Naive thymus-derived CD4-positive, alpha-beta T cell (primary cell): ENCODE data around the gene OSCP1. TPM values are rescaled to one million over a fixed set of nuclear protein-coding genes. Genes with fewer than 3 reads are reported as not detected.

Source experiments
- ATAC-seq: fragments of 150-1000 bp; cut with Tn5 transposase; 2 replicates; pipeline ENCODE4 v1.10.0; 2021; ENCODE audit warnings: mild to moderate bottlenecking, moderate library complexity
- CTCF ChIA-PET: fragments of 350-600 bp; sonication (Branson Sonifier 250); formaldehyde crosslinking; loops from one replicate; lab custom pipeline; 2021; ENCODE audit warnings: antibody characterized with exemption; lab: Charles Lee
- POLR2A ChIA-PET: fragments of 350-600 bp; sonication (Branson Sonifier 250); formaldehyde crosslinking; loops from one replicate; lab custom pipeline; 2021; ENCODE audit warnings: antibody characterized with exemption, inconsistent platforms; lab: Charles Lee
- DNase-seq, 9 donors: peaks; one replicate each; pipeline versions ENCODE4 v3.0.0 to v3.0.0-alpha.2; 2020 to 2022; ENCODE audit warnings: mixed read lengths in 1 of 9
- H3K27ac ChIP-seq: one replicate; pipeline ENCODE4 v1.7.0; 2013; ENCODE audit warnings: mild to moderate bottlenecking, low read depth, low read length, moderate library complexity
- H3K27me3 ChIP-seq, 2 donors: one replicate each; pipeline ENCODE4 v1.7.0; 2013; ENCODE audit warnings: low read length in 2 of 2, mild to moderate bottlenecking in 2 of 2, moderate library complexity in 2 of 2; ENCODE audit not compliant: control insufficient read depth in 2 of 2, insufficient read depth in 2 of 2
- H3K36me3 ChIP-seq, 3 experiments: 1 replicate in 2 of 3; 2 replicates in 1 of 3; pipeline ENCODE4 v1.7.0; 2013; ENCODE audit warnings: low read length in 3 of 3, mild to moderate bottlenecking in 3 of 3, moderate library complexity in 1 of 3; ENCODE audit not compliant: insufficient read depth in 3 of 3, control insufficient read depth in 2 of 3
- H3K4me1 ChIP-seq, 2 donors: one replicate each; pipeline ENCODE4 v1.7.0; 2013; ENCODE audit warnings: low read length in 2 of 2, mild to moderate bottlenecking in 2 of 2, moderate library complexity in 1 of 2; ENCODE audit not compliant: control insufficient read depth in 2 of 2, insufficient read depth in 2 of 2
- H3K4me3 ChIP-seq: 2 replicates; pipeline ENCODE4 v1.7.0; 2013; ENCODE audit warnings: mild to moderate bottlenecking, low read length
- H3K9me3 ChIP-seq, 3 experiments: 1 replicate in 2 of 3; 2 replicates in 1 of 3; pipeline ENCODE4 v1.7.0; 2013; ENCODE audit warnings: low read length in 3 of 3; ENCODE audit not compliant: control insufficient read depth in 2 of 3
- H3K27ac Mint-ChIP-seq, 9 donors: one replicate each; pipeline ENCODE4 v1.8.0; 2020 to 2022; ENCODE audit warnings: mixed read lengths in 9 of 9, mild to moderate bottlenecking in 8 of 9, moderate library complexity in 5 of 9, inconsistent platforms in 2 of 9
- H3K27me3 Mint-ChIP-seq, 5 donors: one replicate each; pipeline ENCODE4 v1.8.0; 2021 to 2022; ENCODE audit warnings: mixed read lengths in 5 of 5, mild to moderate bottlenecking in 1 of 5
- H3K36me3 Mint-ChIP-seq, 5 donors: one replicate each; pipeline ENCODE4 v1.8.0; 2020 to 2022; ENCODE audit warnings: mixed read lengths in 5 of 5, mild to moderate bottlenecking in 3 of 5, inconsistent platforms in 1 of 5
- H3K4me1 Mint-ChIP-seq, 7 donors: one replicate each; pipeline ENCODE4 v1.8.0; 2020 to 2022; ENCODE audit warnings: mixed read lengths in 7 of 7, mild to moderate bottlenecking in 3 of 7, inconsistent platforms in 1 of 7
- H3K4me3 Mint-ChIP-seq, 10 donors: one replicate each; pipeline ENCODE4 v1.8.0; 2020 to 2022; ENCODE audit warnings: mild to moderate bottlenecking in 10 of 10, mixed read lengths in 10 of 10, moderate library complexity in 6 of 10, inconsistent platforms in 2 of 10
- H3K9me3 Mint-ChIP-seq, 11 donors: one replicate each; pipeline ENCODE4 v1.8.0; 2020 to 2022; ENCODE audit warnings: mixed read lengths in 11 of 11, mild to moderate bottlenecking in 4 of 11, inconsistent platforms in 1 of 11, moderate library complexity in 1 of 11
- intact Hi-C, 2 donors: fragments of 100-400 bp; cut with micrococcal nuclease; formaldehyde crosslinking; loops; one replicate each; pipeline ENCODE4 v1.15.1; 2023
- polyA plus RNA-seq, 2 donors: library from polyadenylated mRNA; unstranded; fragments of 300-500 nt; fragmentation: Illumina TruSeq; gene quantifications; one replicate each; pipeline ENCODE4 v1.2.3, GENCODE V29; 2021
- total RNA-seq, 6 experiments: library from RNA in 5 of 6; stranded (reverse) in 5 of 6; gene quantifications; 1 replicate in 5 of 6; 2 replicates in 1 of 6; pipeline ENCODE4 v1.2.3 and lab custom pipeline; 2021 to 2026

The OSCP1 gene
- total and polyA plus RNA-seq, 7 experiments from 2014 or later, result 0.65 to 2.0 (median 1.1) TPM

DNA sequence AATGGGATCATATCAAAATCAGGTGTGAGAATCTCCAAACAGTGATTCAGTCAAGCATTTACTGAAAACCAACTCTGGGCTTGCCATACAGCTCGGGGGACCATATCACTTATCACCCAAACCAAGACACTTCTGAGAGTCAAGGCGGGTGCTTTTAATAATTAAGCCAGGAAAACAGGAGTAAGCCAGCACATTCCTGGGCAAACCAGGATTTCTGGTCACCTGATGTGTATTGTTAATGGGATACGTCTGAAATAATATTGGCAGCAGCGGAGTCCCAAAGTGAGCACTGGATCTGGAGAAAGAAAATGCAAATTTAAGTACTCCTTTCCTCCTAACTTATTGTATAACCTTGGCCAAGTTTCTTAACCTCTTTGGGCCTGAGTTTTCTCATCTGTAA, 17.6 kb downstream of the OSCP1 start:
- Histone ChIP-seq H3K9me3 (no peaks in the 10 kb centered on the region), H3K4me1 (no peaks in the 10 kb centered on the region), H3K36me3 (no peaks in the 10 kb centered on the region), H3K27me3 (no peaks in the 10 kb centered on the region), H3K4me3 (no peak overlapping the region), H3K27ac (no peak overlapping the region)
- Mint-ChIP-seq H3K4me3 (no peak overlapping the region), H3K4me1 (no peaks in the 10 kb centered on the region), H3K36me3 (peaks cover 0 to 6% (median 0%) of the 10 kb centered on the region in 5 donors), H3K9me3 (no peaks in the 10 kb centered on the region), H3K27ac (no peak overlapping the region), H3K27me3 (peaks cover 0 to 5% (median 0%) of the 10 kb centered on the region in 5 donors)
- CTCF ChIA-PET, result no interaction called here
- no peak for DNase-seq
- POLR2A ChIA-PET, result no interaction called here
- intact Hi-C loops, result no loop called here
- no peak for ATAC-seq

GRCh38 chr1:36425791-36426190, 24.5 kb downstream of the OSCP1 start:
- Mint-ChIP-seq H3K27ac (peak overlapping the region in 1 of 9 donors; percentile 28), H3K4me3 (peak overlapping the region in 1 of 10 donors; percentile 2), H3K9me3 (peaks cover 0 to 1% (median 0%) of the 10 kb centered on the region in 11 donors), H3K27me3 (no peaks in the 10 kb centered on the region), H3K36me3 (no peaks in the 10 kb centered on the region), H3K4me1 (peaks cover 5 to 9% (median 8%) of the 10 kb centered on the region in 7 donors)
- Histone ChIP-seq H3K27ac (no peak overlapping the region), H3K4me3 (no peak overlapping the region), H3K36me3 (no peaks in the 10 kb centered on the region), H3K27me3 (no peaks in the 10 kb centered on the region), H3K4me1 (peaks cover 2 to 5% of the 10 kb centered on the region in 2 donors), H3K9me3 (no peaks in the 10 kb centered on the region)
- ChIA-PET CTCF (interaction anchor here (1.0 kb wide), 1 partner anchor 83 kb away, joined by 3 read pairs; no protein-coding TSS in a partner anchor), POLR2A (no interaction called here)
- DNase-seq, result no peak
- no peak for ATAC-seq
- intact Hi-C loops, result no loop called here

GRCh38 chr1:36421649-36422048, 28.6 kb downstream of the OSCP1 start:
- intact Hi-C loops, result loop anchor here (1.0 to 2.0 kb wide), 4 partner anchors 53 to 323 kb away; no protein-coding TSS in a partner anchor
- H3K27ac ChIP-seq, result peak overlapping the region; percentile 65
- DNase-seq (no peak), ATAC-seq (no peak)
- POLR2A ChIA-PET, result interaction anchor here (1.4 kb wide), 1 partner anchor 79 kb away, joined by 3 read pairs; no protein-coding TSS in a partner anchor
- peaks cover 11 to 37% (median 33%) of the 10 kb centered on the region in 7 donors for H3K4me1 Mint-ChIP-seq
- peaks cover 10 to 19% of the 10 kb centered on the region in 2 donors for H3K4me1 ChIP-seq
- no peaks in the 10 kb centered on the region for H3K27me3 ChIP-seq
- H3K27ac Mint-ChIP-seq, result peak overlapping the region in 8 of 9 donors; percentile 86 to 98 (median 94)
- peaks cover 0 to 1% (median 0%) of the 10 kb centered on the region in 11 donors for H3K9me3 Mint-ChIP-seq
- H3K36me3 ChIP-seq, result no peaks in the 10 kb centered on the region
- no peak overlapping the region for H3K4me3 ChIP-seq
- H3K36me3 Mint-ChIP-seq, result no peaks in the 10 kb centered on the region
- peak overlapping the region in 2 of 10 donors; percentile 73 to 85 for H3K4me3 Mint-ChIP-seq
- CTCF ChIA-PET, result interaction anchor here (0.6 to 4.6 kb wide), 7 partner anchors 35 to 231 kb away, joined by 3 to 63 read pairs (median 5); no protein-coding TSS in a partner anchor
- H3K27me3 Mint-ChIP-seq, result no peaks in the 10 kb centered on the region
- H3K9me3 ChIP-seq, result no peaks in the 10 kb centered on the region

- CTCF ChIA-PET, result interaction anchor here (0.8 to 4.6 kb wide), 7 partner anchors 15 to 135 kb away, joined by 3 to 63 read pairs (median 11); no protein-coding TSS in a partner anchor
- peaks cover 0 to 1% (median 0%) of the 10 kb centered on the region in 11 donors for H3K9me3 Mint-ChIP-seq
- POLR2A ChIA-PET, result interaction anchor here (1.4 kb wide), 1 partner anchor 78 kb away, joined by 3 read pairs; no protein-coding TSS in a partner anchor
- peak overlapping the region; percentile 74 to 98 (median 93) for H3K27ac Mint-ChIP-seq
- Histone ChIP-seq H3K9me3 (no peaks in the 10 kb centered on the region), H3K27ac (peak overlapping the region; percentile 65), H3K4me3 (peak overlapping the region; percentile 17), H3K27me3 (no peaks in the 10 kb centered on the region), H3K4me1 (peaks cover 10 to 19% of the 10 kb centered on the region in 2 donors), H3K36me3 (no peaks in the 10 kb centered on the region)
- ATAC-seq (peak; percentile 100), DNase-seq (peak; percentile 80 to 92 (median 89))
- intact Hi-C loops, result loop anchor here (1.0 to 2.0 kb wide), 11 partner anchors 24 to 322 kb away; partner anchors contain the start of genes TRAPPC3 (in 2 of the 2), LSM10 (in 1 of the 2) and SH3D21 (in 1 of the 2)
- no peaks in the 10 kb centered on the region for H3K36me3 Mint-ChIP-seq
- no peaks in the 10 kb centered on the region for H3K27me3 Mint-ChIP-seq
- H3K4me3 Mint-ChIP-seq, result peak overlapping the region; percentile 64 to 85 (median 77)
- peaks cover 11 to 37% (median 33%) of the 10 kb centered on the region in 7 donors for H3K4me1 Mint-ChIP-seq
These were observed 29.4 kb downstream of the OSCP1 start for GRCh38 chr1:36420836-36421317.

GRCh38 chr1:36420409-36420808, 29.8 kb downstream of the OSCP1 start:
- no peaks in the 10 kb centered on the region for H3K9me3 Mint-ChIP-seq
- Histone ChIP-seq H3K9me3 (no peaks in the 10 kb centered on the region), H3K4me1 (peaks cover 10 to 19% of the 10 kb centered on the region in 2 donors), H3K27me3 (no peaks in the 10 kb centered on the region), H3K4me3 (peak overlapping the region; percentile 17), H3K27ac (peak overlapping the region; percentile 65), H3K36me3 (no peaks in the 10 kb centered on the region)
- H3K27ac Mint-ChIP-seq, result peak overlapping the region; percentile 74 to 98 (median 93)
- CTCF ChIA-PET, result interaction anchor here (0.8 to 4.0 kb wide), 7 partner anchors 10 to 135 kb away, joined by 3 to 40 read pairs (median 3); no protein-coding TSS in a partner anchor
- POLR2A ChIA-PET, result interaction anchor here (1.2 to 3.2 kb wide), 3 partner anchors 23 to 77 kb away, joined by 5 to 23 read pairs (median 7); no protein-coding TSS in a partner anchor
- no peaks in the 10 kb centered on the region for H3K36me3 Mint-ChIP-seq
- peak overlapping the region; percentile 64 to 85 (median 77) for H3K4me3 Mint-ChIP-seq
- H3K27me3 Mint-ChIP-seq, result no peaks in the 10 kb centered on the region
- ATAC-seq (peak; percentile 46), DNase-seq (no peak)
- intact Hi-C loops, result loop anchor here (1.0 to 2.0 kb wide), 10 partner anchors 23 to 322 kb away; partner anchors contain the start of genes TRAPPC3 (in 2 of the 2), LSM10 (in 1 of the 2) and SH3D21 (in 1 of the 2)
- H3K4me1 Mint-ChIP-seq, result peaks cover 11 to 37% (median 33%) of the 10 kb centered on the region in 7 donors

DNA sequence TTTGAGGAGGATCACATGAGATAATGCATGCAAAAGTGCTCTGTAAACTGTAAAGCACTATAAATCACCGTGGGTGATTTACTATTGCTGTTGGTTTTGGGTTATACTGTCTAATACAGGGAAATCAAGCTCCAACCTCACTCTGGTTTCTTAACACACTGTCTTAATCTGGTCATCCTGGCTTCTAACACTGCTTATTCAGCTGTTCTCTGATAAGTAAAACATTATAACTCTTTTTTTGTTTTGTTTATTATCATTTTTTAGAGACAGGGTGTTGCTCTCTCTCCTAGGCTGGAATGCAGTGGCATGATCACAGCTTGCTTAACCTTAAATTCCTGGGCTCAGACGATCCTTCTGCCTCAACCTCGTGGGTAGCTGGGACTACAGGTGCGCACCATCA, 30.7 kb downstream of the OSCP1 start:
- Mint-ChIP-seq H3K9me3 (no peaks in the 10 kb centered on the region), H3K4me3 (peak overlapping the region in 2 of 10 donors; percentile 75 to 80), H3K4me1 (peaks cover 11 to 37% (median 33%) of the 10 kb centered on the region in 7 donors), H3K27ac (no peak overlapping the region), H3K36me3 (no peaks in the 10 kb centered on the region), H3K27me3 (no peaks in the 10 kb centered on the region)
- Histone ChIP-seq H3K36me3 (no peaks in the 10 kb centered on the region), H3K4me3 (no peak overlapping the region), H3K9me3 (no peaks in the 10 kb centered on the region), H3K27me3 (no peaks in the 10 kb centered on the region), H3K4me1 (peaks cover 10 to 19% of the 10 kb centered on the region in 2 donors), H3K27ac (no peak overlapping the region)
- no peak for ATAC-seq
- DNase-seq, result no peak
- ChIA-PET POLR2A (interaction anchor here (0.5 to 3.2 kb wide), 9 partner anchors 10 to 185 kb away, joined by 3 to 23 read pairs (median 4); no protein-coding TSS in a partner anchor), CTCF (interaction anchor here (0.6 to 4.0 kb wide), 9 partner anchors 11 to 274 kb away, joined by 3 to 40 read pairs (median 3); no protein-coding TSS in a partner anchor)
- intact Hi-C loops, result no loop called here
